HG02610 (cell line): ENCODE measurements around the gene ZFHX3.

Experiments used
- ATAC-seq: cut with Tn5 transposase; IDR thresholded peaks from one replicate; pipeline ENCODE4 v1.9.1; 2021; ENCODE audit warnings: mild to moderate bottlenecking, moderate library complexity; ENCODE audit not compliant: unreplicated experiment

ZFHX3 gene

GRCh38 chr16:72957303-72958277 is 90.3 kb downstream of the ZFHX3 start:
- no peak for ATAC-seq

- no peak for ATAC-seq
Measured at GRCh38 chr16:72956124-72957064, 91.5 kb downstream of the ZFHX3 start.

- no peak for ATAC-seq
Measured at GRCh38 chr16:72952811-72953271, 95.1 kb downstream of the ZFHX3 start.

DNA sequence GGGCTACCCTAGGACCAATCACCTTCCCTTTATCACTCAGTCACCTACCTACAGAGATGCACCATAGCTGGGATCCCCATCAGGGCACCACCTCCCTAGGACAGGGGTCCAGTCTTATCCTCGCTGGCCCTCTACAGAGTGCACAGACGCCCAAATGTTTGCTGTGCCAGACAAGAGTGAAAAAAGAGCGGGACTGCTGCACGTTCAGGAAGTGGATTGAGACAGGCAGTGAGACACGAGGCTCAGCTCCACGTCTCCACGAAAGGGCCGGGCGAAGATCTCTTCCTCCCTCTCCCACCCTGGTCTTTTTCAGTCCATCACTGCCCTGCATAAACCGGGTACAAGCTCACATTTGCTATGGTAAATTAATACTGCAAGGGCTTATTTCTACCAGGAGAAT is 95.5 kb downstream of the ZFHX3 start:
- ATAC-seq = no peak

DNA sequence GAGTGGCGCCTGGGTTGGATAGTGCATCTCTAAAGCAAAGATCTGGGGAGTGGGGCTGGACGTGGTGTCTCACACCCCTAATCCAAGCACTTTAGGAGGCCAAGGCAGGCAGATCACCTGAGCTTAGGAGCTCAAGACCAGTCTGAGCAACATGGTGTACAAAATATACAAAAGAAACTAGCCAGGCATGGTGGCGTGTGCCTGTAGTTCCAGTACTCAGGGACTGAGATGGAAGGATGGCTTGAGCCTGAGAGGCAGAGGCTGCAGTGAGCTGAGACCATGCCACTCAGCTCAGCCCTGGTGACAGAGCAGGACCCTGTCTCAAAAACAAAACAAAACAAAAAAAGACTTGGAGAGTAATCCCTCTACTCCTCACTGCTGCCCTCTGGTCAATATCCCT is 96.0 kb downstream of the ZFHX3 start:
- ATAC-seq = no peak

- no peak for ATAC-seq
Measured at GRCh38 chr16:72950669-72951068, 97.3 kb downstream of the ZFHX3 start.

DNA sequence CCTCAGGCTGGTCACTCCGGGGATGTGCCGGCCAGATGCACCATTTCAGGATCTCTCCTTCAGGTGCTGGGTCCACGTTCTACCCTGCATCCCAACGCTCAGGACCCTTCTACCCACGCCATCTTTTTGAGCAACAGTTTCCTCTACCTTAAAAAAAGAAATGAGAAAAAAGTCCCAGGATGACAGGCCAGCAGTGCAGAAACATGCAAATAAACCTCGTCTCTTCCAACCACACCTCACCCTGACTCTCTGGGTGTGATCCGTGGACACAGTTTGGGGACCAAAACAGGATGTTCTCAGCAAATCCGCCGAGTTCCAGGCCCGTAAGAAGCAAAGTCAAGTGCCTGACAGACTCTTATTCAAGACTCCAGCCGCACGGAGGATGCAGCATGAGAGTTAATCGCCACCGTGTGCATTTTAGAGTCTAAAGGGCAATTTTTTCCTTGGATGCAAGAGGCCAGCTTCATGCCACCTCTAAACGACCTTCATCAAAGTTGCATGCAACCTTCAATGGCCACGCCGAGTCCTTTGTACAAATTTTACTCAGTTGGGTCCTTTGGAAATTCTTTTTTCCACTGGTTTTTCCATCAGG is 99.6 kb downstream of the ZFHX3 start:
- no peak for ATAC-seq

GRCh38 chr16:72947379-72948237 is 100.3 kb downstream of the ZFHX3 start:
- no peak for ATAC-seq

DNA sequence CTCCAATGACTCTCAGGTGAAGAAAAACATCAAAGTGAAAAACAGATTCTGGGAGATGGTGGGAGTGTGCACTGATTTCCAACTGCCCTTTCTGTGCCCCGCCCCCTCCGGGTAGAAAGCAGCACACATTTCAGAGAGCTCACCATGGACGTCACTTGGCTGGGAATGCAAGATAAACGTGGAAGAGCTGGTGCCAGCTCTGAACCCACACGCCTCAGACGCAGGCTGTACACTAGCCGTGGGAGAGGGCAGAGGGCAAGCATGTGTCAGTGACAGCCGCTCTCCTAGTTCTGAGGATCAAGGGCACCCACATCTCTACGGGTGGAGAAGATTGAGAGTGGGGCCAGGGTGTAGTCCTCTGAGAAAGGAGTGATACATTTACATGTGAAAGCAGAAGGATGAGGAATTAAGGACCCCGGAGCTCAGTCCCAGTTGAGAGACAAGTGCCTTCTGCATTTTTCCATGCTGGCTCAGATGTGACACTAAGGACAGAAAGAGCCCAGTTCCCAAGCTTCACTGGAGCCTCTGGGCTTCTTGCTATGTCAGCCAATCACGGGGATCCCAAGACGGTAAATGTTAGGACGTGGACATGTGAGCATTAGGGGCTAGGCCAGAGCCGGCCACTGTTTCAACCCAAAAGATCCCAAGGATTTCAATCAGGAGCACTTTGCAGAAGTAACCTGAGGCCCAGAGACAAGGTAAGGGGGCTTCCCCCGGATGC is 101.3 kb downstream of the ZFHX3 start:
- ATAC-seq = no peak

GRCh38 chr16:72946063-72946462 is 101.9 kb downstream of the ZFHX3 start:
- no peak for ATAC-seq

DNA sequence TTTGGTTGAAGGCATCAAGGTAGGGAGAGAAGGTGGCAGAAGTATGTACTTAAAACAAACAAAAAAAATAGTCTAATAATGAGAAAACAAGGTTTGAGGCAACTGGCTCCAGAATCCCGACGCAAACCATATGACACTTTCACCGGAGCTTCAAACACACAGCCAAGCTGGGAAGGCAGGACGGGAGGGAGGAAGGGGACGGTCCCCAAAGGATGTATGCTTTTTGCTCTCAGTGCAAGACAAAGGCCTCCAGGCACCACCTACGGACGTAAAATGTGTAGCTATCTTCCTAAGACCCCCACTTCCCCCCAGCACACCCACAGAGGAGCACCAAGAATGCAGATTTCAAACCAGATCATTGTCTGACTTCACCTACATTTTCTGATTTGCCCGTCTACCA is 102.3 kb downstream of the ZFHX3 start:
- no peak for ATAC-seq

GRCh38 chr16:72944757-72945485 is 103.0 kb downstream of the ZFHX3 start:
- ATAC-seq = no peak

GRCh38 chr16:72942021-72942420 is 105.9 kb downstream of the ZFHX3 start:
- ATAC-seq = no peak

GRCh38 chr16:72940886-72941285 is 107.0 kb downstream of the ZFHX3 start:
- ATAC-seq = no peak

- ATAC-seq = no peak
Measured at GRCh38 chr16:72939247-72939646, 108.7 kb downstream of the ZFHX3 start.

DNA sequence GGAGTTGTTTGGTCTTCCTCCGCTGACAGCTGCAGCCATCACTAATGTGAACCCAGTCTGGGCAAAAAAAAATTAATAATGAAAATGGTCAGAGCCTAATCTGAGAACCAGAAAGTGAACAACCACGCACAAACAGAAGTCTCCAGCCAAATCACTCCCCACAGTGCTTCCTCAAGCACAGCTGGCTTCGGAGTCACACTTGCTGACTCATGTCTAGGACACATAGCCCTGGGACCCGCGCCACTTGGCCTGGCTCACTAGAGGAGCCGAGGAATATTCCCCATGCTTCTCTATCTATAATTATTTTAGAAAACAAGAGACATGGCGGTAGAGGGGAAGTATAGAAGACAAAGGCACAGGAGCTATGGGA is 109.1 kb downstream of the ZFHX3 start:
- no peak for ATAC-seq

GRCh38 chr16:72937916-72938794 is 109.8 kb downstream of the ZFHX3 start:
- no peak for ATAC-seq

- ATAC-seq = no peak
Measured at GRCh38 chr16:72937360-72937759, 110.6 kb downstream of the ZFHX3 start.
